ENCODE results near the gene UBE2E2.
A peak's percentile ranks its signal among the peaks of the same experiment; 100 is the strongest.

UBE2E2 gene

DNA sequence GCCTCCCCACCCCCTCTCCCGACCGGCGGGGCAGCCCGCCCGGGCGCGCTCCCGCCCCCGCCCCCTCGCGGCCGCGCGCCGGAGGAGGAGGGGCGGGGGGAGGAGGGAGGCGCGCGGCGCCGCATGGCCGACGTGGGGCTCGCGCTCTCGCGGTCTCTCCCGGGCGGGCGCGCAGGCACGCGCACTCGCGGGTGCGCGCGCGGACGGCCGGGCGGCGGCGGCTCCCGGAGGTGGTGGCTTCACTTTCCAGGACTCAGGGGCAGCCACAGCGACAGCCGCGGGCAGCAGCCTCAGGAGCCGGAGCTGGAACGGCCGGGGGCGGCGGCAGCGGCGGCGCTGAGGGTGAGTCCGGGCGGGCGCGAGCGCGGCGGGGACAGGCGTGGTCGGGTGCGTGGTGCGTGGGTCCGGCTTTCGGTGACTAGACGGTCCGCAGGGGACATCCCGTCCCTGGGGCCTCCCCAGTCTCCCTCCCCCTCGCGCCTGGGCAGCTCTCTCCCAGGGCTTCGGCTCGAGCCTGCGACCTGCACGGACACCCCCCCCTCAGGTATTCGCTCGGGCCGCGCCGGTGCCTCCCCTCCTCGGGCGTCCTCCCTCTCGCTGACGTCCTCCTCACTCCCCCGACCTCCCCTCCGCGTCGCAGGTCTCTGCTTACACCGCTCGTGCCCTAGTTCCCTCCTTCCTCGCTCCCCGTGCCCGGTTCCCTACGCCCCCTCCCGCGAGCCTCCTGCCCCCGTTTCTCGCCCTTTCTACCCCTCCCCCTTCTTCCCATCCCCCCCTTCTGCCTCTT lies at the start of gene UBE2E2:
TSS of gene UBE2E2 (plus strand) at position 407 of the 787 bp plus-strand sequence.
- H3K4me3 ChIP-seq (ENCODE audit: low read depth in 1 of 2, low read length in 2 of 2), result peak within 1 kb of the TSS; percentile 34 to 76; a peak in 3 of 4 replicates
- H3K9ac ChIP-seq (ENCODE audit: low read depth, low read length), result peak within 1 kb of the TSS; percentile 60
- no peaks in the 10 kb centered on the region for H3K36me3 ChIP-seq (ENCODE audit: insufficient read depth, low read length)
- H3K9me3 ChIP-seq (ENCODE audit: insufficient read depth, low read length, severe bottlenecking), result no peaks in the 10 kb centered on the region
- DNase-seq (peak; percentile 59), ATAC-seq (ENCODE audit: insufficient read depth, low read depth) (peak; percentile 76)
- H3K27ac ChIP-seq (ENCODE audit: low read length), result no peak within 1 kb of the TSS
- H2AFZ ChIP-seq (ENCODE audit: low read depth, low read length), result peak within 1 kb of the TSS; percentile 74
- peaks cover 14% of the 10 kb centered on the region for H3K4me1 ChIP-seq (ENCODE audit: insufficient read depth, low read length)
- H3K4me2 ChIP-seq (ENCODE audit: insufficient read depth, low read length), result peak within 1 kb of the TSS; percentile 90
- no peaks in the 10 kb centered on the region for H4K20me1 ChIP-seq (ENCODE audit: insufficient read depth, low read length)
- TF ChIP-seq, protein P1, sequence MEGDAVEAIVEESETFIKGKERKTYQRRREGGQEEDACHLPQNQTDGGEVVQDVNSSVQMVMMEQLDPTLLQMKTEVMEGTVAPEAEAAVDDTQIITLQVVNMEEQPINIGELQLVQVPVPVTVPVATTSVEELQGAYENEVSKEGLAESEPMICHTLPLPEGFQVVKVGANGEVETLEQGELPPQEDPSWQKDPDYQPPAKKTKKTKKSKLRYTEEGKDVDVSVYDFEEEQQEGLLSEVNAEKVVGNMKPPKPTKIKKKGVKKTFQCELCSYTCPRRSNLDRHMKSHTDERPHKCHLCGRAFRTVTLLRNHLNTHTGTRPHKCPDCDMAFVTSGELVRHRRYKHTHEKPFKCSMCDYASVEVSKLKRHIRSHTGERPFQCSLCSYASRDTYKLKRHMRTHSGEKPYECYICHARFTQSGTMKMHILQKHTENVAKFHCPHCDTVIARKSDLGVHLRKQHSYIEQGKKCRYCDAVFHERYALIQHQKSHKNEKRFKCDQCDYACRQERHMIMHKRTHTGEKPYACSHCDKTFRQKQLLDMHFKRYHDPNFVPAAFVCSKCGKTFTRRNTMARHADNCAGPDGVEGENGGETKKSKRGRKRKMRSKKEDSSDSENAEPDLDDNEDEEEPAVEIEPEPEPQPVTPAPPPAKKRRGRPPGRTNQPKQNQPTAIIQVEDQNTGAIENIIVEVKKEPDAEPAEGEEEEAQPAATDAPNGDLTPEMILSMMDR (IDR thresholded peaks at IDR 0.05; ENCODE audit: borderline replicate concordance, extremely low read depth, low read length, poor library complexity, severe bottlenecking), result no peak
- no peak for TF ChIP-seq EZH2 (IDR thresholded peaks at IDR 0.05; ENCODE audit: borderline replicate concordance, low read depth, low read length, severe bottlenecking)
- peaks cover 51% of the 10 kb centered on the region for H3K27me3 ChIP-seq (ENCODE audit: insufficient read depth, low read length, poor library complexity)
- no peaks in the 10 kb centered on the region for H3K79me2 ChIP-seq (ENCODE audit: insufficient read depth, low read length)

DNA sequence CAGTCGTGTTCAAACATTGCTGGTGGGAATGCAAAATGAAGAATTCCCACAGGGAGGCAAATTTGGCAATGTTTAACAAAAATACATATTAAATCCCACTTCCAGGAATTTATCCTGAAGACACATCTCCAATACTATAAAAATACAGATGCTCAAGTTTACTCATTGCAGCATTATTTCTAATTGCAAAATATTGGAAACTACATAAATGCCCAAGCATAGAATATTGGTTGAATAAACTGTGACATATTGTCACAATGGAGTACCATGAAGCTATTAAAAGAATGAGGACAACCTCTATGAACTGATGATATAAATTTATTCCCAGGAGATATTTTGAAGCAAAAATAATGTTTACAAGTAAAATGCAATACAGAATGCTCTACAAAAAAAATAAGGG lies 49.7 kb upstream of the UBE2E2 start:
- Histone ChIP-seq H3K36me3 (ENCODE audit: insufficient read depth, low read length) (no peaks in the 10 kb centered on the region), H3K9ac (ENCODE audit: low read depth, low read length) (no peak overlapping the region), H3K4me3 (ENCODE audit: low read depth in 1 of 2, low read length in 2 of 2) (no peak overlapping the region), H3K4me2 (ENCODE audit: insufficient read depth, low read length) (no peak overlapping the region), H3K79me2 (ENCODE audit: insufficient read depth, low read length) (no peaks in the 10 kb centered on the region), H3K4me1 (ENCODE audit: insufficient read depth, low read length) (no peaks in the 10 kb centered on the region), H2AFZ (ENCODE audit: low read depth, low read length) (no peak overlapping the region), H3K27me3 (ENCODE audit: insufficient read depth, low read length, poor library complexity) (no peaks in the 10 kb centered on the region), H4K20me1 (ENCODE audit: insufficient read depth, low read length) (no peaks in the 10 kb centered on the region), H3K27ac (ENCODE audit: low read length) (no peak overlapping the region), H3K9me3 (ENCODE audit: insufficient read depth, low read length, severe bottlenecking) (no peaks in the 10 kb centered on the region)
- TF ChIP-seq, protein P1 (IDR thresholded peaks at IDR 0.05; ENCODE audit: borderline replicate concordance, extremely low read depth, low read length, poor library complexity, severe bottlenecking), result no peak
- ATAC-seq (ENCODE audit: insufficient read depth, low read depth) (no peak), DNase-seq (no peak)

DNA sequence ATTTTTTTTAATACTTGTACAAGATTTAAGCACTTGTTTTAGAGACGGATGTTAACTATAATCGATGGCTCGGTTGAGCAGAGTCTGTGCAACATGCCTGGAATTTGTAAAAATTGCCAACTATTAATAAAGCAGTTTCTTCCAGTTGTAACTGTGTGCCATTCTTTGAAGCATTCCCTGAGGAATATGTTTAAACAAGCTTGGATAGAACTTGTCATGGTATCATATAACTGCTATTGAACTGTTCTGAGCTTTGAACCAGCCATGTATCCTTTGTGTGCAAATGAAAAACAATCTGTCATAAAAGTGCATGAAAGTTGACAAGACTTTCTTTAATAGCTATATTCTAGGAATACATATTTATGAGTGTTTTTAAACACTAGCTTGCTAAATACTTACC lies 45.8 kb upstream of the UBE2E2 start:
- H3K27me3 ChIP-seq (ENCODE audit: insufficient read depth, low read length, poor library complexity), result no peaks in the 10 kb centered on the region
- H3K9me3 ChIP-seq (ENCODE audit: insufficient read depth, low read length, severe bottlenecking), result no peaks in the 10 kb centered on the region
- H3K4me3 ChIP-seq (ENCODE audit: low read depth in 1 of 2, low read length in 2 of 2), result no peak overlapping the region
- no peaks in the 10 kb centered on the region for H3K36me3 ChIP-seq (ENCODE audit: insufficient read depth, low read length)
- TF ChIP-seq, protein P1 (IDR thresholded peaks at IDR 0.05; ENCODE audit: borderline replicate concordance, extremely low read depth, low read length, poor library complexity, severe bottlenecking), result no peak
- no peak for TF ChIP-seq EZH2 (IDR thresholded peaks at IDR 0.05; ENCODE audit: borderline replicate concordance, low read depth, low read length, severe bottlenecking)
- no peak overlapping the region for H2AFZ ChIP-seq (ENCODE audit: low read depth, low read length)
- no peaks in the 10 kb centered on the region for H3K79me2 ChIP-seq (ENCODE audit: insufficient read depth, low read length)
- H3K27ac ChIP-seq (ENCODE audit: low read length), result no peak overlapping the region
- no peak for ATAC-seq (ENCODE audit: insufficient read depth, low read depth)
- H3K4me2 ChIP-seq (ENCODE audit: insufficient read depth, low read length), result no peak overlapping the region
- H3K9ac ChIP-seq (ENCODE audit: low read depth, low read length), result no peak overlapping the region
- H4K20me1 ChIP-seq (ENCODE audit: insufficient read depth, low read length), result no peaks in the 10 kb centered on the region
- no peaks in the 10 kb centered on the region for H3K4me1 ChIP-seq (ENCODE audit: insufficient read depth, low read length)
- DNase-seq, result no peak
